PC-3 (cell line): ENCODE measurements around the gene SUSD6. TPM values are rescaled to one million over a fixed set of nuclear protein-coding genes. Genes with fewer than 3 reads are reported as not detected.

Source experiments
- ATAC-seq: fragments of 200-7000 bp; cut with Tn5 transposase; 2 replicates; pipeline ENCODE4 v1.9.1; 2020; ENCODE audit warnings: mild to moderate bottlenecking, moderate library complexity
- BruUV-seq: library from RNA; stranded (reverse); fragments of 400-500 nt; replicated peaks from 2 replicates; lab custom pipeline; 2021; lab: Mats Ljungman, UMichigan
- CTCF ChIA-PET: fragments of 300-600 bp; sonication (Branson Sonifier 250); formaldehyde crosslinking; loops from one replicate; lab custom pipeline; 2022; ENCODE audit warnings: antibody characterized with exemption; lab: Charles Lee
- POLR2A ChIA-PET: fragments of 300-600 bp; sonication (Branson Sonifier 250); formaldehyde crosslinking; loops from one replicate; lab custom pipeline; 2022; ENCODE audit warnings: antibody characterized with exemption; ENCODE audit not compliant: unreplicated experiment; lab: Charles Lee
- DNase-seq: peaks from one replicate; pipeline ENCODE4 v3.0.0-alpha.2; 2015
- H2AFZ ChIP-seq: fragments of 300-600 bp; sonication (generic); 2 replicates; pipeline ENCODE4 v1.6.0; 2016; ENCODE audit warnings: antibody characterized with exemption, low read length
- H3F3A ChIP-seq: fragments of 300-600 bp; sonication (generic); one replicate; pipeline ENCODE4 v1.6.0; 2017; ENCODE audit warnings: antibody characterized with exemption, low read length, control low read depth, mild to moderate bottlenecking; ENCODE audit not compliant: unreplicated experiment
- H3K27ac ChIP-seq: fragments of 300-600 bp; sonication (generic); 2 replicates; pipeline ENCODE4 v1.5.1; 2016; ENCODE audit warnings: mild to moderate bottlenecking, low read length
- H3K27me3 ChIP-seq: fragments of 300-600 bp; sonication (generic); 2 replicates; pipeline ENCODE4 v1.6.1; 2016; ENCODE audit warnings: low read length, mixed read lengths
- H3K36me3 ChIP-seq: fragments of 300-600 bp; sonication (generic); 2 replicates; pipeline ENCODE4 v1.6.1; 2016; ENCODE audit warnings: low read depth, mixed run types, low read length, mixed read lengths
- H3K4me1 ChIP-seq: fragments of 300-600 bp; sonication (generic); 2 replicates; pipeline ENCODE4 v1.5.1; 2016; ENCODE audit warnings: low read length; ENCODE audit not compliant: insufficient read depth
- H3K4me2 ChIP-seq: fragments of 300-600 bp; sonication (generic); 2 replicates; pipeline ENCODE4 v1.6.0; 2016; ENCODE audit warnings: low read length
- H3K4me3 ChIP-seq: fragments of 300-600 bp; sonication (generic); 2 replicates; pipeline ENCODE4 v1.5.1; 2016; ENCODE audit warnings: mild to moderate bottlenecking, low read length, mixed read lengths
- H3K79me2 ChIP-seq: fragments of 300-600 bp; sonication (generic); 2 replicates; pipeline ENCODE4 v1.6.1; 2017; ENCODE audit warnings: low read length, mixed read lengths
- H3K9ac ChIP-seq: fragments of 300-600 bp; sonication (generic); 2 replicates; pipeline ENCODE4 v1.6.0; 2016; ENCODE audit warnings: mild to moderate bottlenecking, low read length
- H3K9me2 ChIP-seq: fragments of 300-600 bp; sonication (generic); replicated peaks from 2 replicates; pipeline ENCODE4 v1.6.1; 2016; ENCODE audit warnings: mixed run types, low read length, mixed read lengths
- H3K9me3 ChIP-seq: fragments of 300-600 bp; sonication (generic); 2 replicates; pipeline ENCODE4 v1.6.1; 2016; ENCODE audit warnings: low read length, mixed read lengths
- H4K20me1 ChIP-seq: fragments of 300-600 bp; sonication (generic); 2 replicates; pipeline ENCODE4 v1.6.1; 2016; ENCODE audit warnings: low read length, mixed read lengths
- EZH2 ChIP-seq: fragments of 300-600 bp; sonication (generic); IDR thresholded peaks from one replicate; pipeline ENCODE4 v1.6.1; 2017; ENCODE audit warnings: antibody characterized with exemption, mild to moderate bottlenecking, low read length; ENCODE audit not compliant: unreplicated experiment
- EZH2phosphoT487 ChIP-seq: fragments of 300-600 bp; sonication (generic); IDR thresholded peaks from 2 replicates; pipeline ENCODE4 v1.6.1; 2018; ENCODE audit warnings: mild to moderate bottlenecking, antibody characterized with exemption, low read length, borderline replicate concordance
- intact Hi-C: fragments of 100-400 bp; cut with micrococcal nuclease; formaldehyde crosslinking; loops from 2 replicates; pipeline ENCODE4 v1.9.0; 2023
- total RNA-seq: library from RNA; depleted of rRNA; stranded (reverse); fragments of >200 nt; gene quantifications from 2 replicates; pipeline ENCODE4 v1.2.3, GENCODE V29; 2014
- TF ChIP-seq, protein P1 (sequence below): fragments of 300-600 bp; sonication (generic); conservative IDR thresholded peaks from 2 replicates; pipeline ENCODE4 v1.5.1; 2017; ENCODE audit warnings: antibody characterized with exemption, low read depth, mild to moderate bottlenecking, low read length

SUSD6 gene
- total RNA-seq, 1 experiment from 2014 or later: 6.1 TPM

DNA sequence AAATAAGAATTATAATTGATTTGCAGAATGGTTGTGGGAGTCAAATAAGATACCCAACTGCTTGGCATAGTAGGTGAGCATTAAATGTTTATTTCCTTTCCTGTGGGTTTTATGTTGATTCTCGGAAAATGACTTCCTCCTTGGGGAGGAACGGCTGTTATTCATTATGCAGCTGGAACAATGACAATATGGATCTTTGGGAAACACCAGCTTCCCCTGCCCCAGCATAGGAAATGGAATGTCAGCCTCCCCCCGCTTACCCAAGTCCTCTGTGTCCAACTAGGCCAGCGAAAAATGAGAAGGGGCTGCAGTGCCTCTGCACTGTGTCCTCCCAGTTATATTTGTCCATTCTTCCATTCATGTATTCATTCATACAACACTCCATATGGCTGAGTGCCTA is 25.0 kb upstream of the SUSD6 start:
- ChIA-PET POLR2A (no interaction called here), CTCF (interaction anchor here (0.6 kb wide), 1 partner anchor 18 kb away, joined by 5 read pairs; no protein-coding TSS in a partner anchor)
- Histone ChIP-seq H3F3A (no peaks in the 10 kb centered on the region), H2AFZ (no peak overlapping the region), H3K4me1 (no peaks in the 10 kb centered on the region), H4K20me1 (no peaks in the 10 kb centered on the region), H3K4me2 (no peak overlapping the region), H3K9me3 (no peaks in the 10 kb centered on the region), H3K4me3 (no peak overlapping the region), H3K9ac (no peak overlapping the region), H3K27me3 (no peaks in the 10 kb centered on the region), H3K27ac (no peak overlapping the region), H3K36me3 (no peaks in the 10 kb centered on the region), H3K9me2 (no peaks in the 10 kb centered on the region), H3K79me2 (no peaks in the 10 kb centered on the region)
- no peak for TF ChIP-seq EZH2phosphoT487
- TF ChIP-seq, protein P1, sequence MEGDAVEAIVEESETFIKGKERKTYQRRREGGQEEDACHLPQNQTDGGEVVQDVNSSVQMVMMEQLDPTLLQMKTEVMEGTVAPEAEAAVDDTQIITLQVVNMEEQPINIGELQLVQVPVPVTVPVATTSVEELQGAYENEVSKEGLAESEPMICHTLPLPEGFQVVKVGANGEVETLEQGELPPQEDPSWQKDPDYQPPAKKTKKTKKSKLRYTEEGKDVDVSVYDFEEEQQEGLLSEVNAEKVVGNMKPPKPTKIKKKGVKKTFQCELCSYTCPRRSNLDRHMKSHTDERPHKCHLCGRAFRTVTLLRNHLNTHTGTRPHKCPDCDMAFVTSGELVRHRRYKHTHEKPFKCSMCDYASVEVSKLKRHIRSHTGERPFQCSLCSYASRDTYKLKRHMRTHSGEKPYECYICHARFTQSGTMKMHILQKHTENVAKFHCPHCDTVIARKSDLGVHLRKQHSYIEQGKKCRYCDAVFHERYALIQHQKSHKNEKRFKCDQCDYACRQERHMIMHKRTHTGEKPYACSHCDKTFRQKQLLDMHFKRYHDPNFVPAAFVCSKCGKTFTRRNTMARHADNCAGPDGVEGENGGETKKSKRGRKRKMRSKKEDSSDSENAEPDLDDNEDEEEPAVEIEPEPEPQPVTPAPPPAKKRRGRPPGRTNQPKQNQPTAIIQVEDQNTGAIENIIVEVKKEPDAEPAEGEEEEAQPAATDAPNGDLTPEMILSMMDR: no peak
- TF ChIP-seq EZH2: no peak
- DNase-seq: no peak
- no peak for ATAC-seq
- no TSS peak for BruUV-seq
- intact Hi-C loops: loop anchor here (5.0 kb wide), 1 partner anchor 231 kb away; no protein-coding TSS in a partner anchor

DNA sequence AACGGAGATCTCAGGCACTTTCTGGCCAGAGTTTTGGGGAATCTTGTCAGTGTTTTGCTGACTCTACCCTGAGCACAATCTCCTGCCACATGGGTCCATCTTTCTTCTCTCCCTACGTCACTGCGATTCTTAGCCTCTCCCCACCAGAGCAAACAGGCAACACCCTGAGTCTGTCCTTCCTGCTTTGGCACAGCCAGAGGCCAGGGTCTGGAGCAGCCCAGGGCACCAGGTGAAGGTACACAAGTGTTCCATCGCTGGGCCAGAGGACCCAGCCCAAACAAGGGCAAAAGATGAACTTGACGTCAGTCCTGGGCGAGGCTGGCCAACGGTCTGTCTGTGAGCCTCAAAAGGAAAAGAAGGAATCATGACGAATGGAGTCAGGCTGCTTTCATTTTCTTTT is 24.0 kb upstream of the SUSD6 start:
- ChIA-PET POLR2A (no interaction called here), CTCF (no interaction called here)
- Histone ChIP-seq H3K36me3 (no peaks in the 10 kb centered on the region), H3F3A (no peaks in the 10 kb centered on the region), H3K27ac (no peak overlapping the region), H3K4me3 (no peak overlapping the region), H2AFZ (no peak overlapping the region), H3K79me2 (no peaks in the 10 kb centered on the region), H4K20me1 (no peaks in the 10 kb centered on the region), H3K9ac (no peak overlapping the region), H3K4me1 (no peaks in the 10 kb centered on the region), H3K9me2 (no peaks in the 10 kb centered on the region), H3K27me3 (no peaks in the 10 kb centered on the region), H3K4me2 (no peak overlapping the region), H3K9me3 (no peaks in the 10 kb centered on the region)
- no peak for DNase-seq
- intact Hi-C loops: loop anchor here (5.0 kb wide), 1 partner anchor 230 kb away; no protein-coding TSS in a partner anchor
- TF ChIP-seq, protein P1: no peak
- no peak for TF ChIP-seq EZH2phosphoT487
- no peak for TF ChIP-seq EZH2
- no TSS peak for BruUV-seq
- no peak for ATAC-seq

DNA sequence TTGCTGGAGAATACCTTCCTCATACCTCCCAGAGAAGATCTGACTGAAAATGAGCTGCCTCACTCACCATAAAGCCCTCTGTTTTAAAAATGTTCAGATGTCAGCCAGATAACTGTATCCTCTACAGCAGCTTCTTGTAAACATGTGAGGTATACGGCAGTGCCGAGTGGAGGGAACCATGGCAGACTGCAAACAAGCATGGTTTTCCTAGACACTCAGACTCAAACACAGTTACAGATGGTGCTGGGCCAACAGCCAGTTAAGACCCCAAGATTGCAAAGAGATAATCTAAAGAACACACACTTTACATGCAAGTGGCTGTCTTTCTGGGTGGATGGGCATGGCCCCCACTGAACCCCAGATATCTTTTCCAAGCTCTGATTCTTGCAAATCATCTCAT is 20.1 kb upstream of the SUSD6 start:
- Histone ChIP-seq H3K27me3 (no peaks in the 10 kb centered on the region), H3K4me1 (no peaks in the 10 kb centered on the region), H3K9me2 (no peaks in the 10 kb centered on the region), H3F3A (no peaks in the 10 kb centered on the region), H3K36me3 (no peaks in the 10 kb centered on the region), H3K9ac (no peak overlapping the region), H4K20me1 (no peaks in the 10 kb centered on the region), H3K4me3 (no peak overlapping the region), H3K79me2 (no peaks in the 10 kb centered on the region), H3K9me3 (no peaks in the 10 kb centered on the region), H3K27ac (no peak overlapping the region), H2AFZ (no peak overlapping the region), H3K4me2 (no peak overlapping the region)
- no peak for TF ChIP-seq EZH2
- TF ChIP-seq, protein P1: no peak
- TF ChIP-seq EZH2phosphoT487: no peak
- POLR2A ChIA-PET: no interaction called here
- no peak; the same call in 1 of the 2 replicates for ATAC-seq
- CTCF ChIA-PET: interaction anchor here (0.6 kb wide), 1 partner anchor 437 kb away, joined by 8 read pairs; no protein-coding TSS in a partner anchor
- no TSS peak for BruUV-seq
- DNase-seq: no peak
- intact Hi-C loops: no loop called here
